ENCODE results near the gene GLG1. TPM values are rescaled to one million over a fixed set of nuclear protein-coding genes. Genes with fewer than 3 reads are reported as not detected.
A peak's percentile ranks its signal among the peaks of the same experiment; 100 is the strongest.

Gene GLG1
- total RNA-seq, 1 experiment from 2014 or later, result 139 TPM

DNA sequence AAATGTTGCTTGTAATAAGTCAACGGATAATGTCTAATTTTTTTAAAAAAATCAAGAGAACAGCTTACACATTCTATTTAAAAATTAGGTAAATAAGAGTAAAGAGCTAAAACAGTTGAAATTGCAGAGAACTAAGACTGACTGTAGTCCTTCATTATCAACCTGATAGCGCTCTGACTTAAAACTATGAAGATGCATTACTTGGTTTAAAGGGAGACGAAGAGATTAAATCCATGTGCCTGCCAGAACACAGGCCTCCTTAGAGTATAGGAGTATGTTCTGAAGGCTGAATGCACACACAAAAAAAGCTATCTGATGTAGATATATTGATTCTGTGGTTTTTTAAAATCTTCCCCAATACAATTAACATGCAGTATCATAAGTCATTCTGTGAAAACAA, 28.5 kb downstream of the GLG1 start:
- Mint-ChIP-seq H3K27me3 (ENCODE audit: unreplicated experiment) (no peaks in the 10 kb centered on the region), H3K9me3 (ENCODE audit: low read depth, unreplicated experiment) (no peaks in the 10 kb centered on the region), H3K4me1 (ENCODE audit: low read depth, unreplicated experiment) (peaks cover 46% of the 10 kb centered on the region), H3K36me3 (ENCODE audit: insufficient read depth, unreplicated experiment) (no peaks in the 10 kb centered on the region), H3K4me3 (ENCODE audit: low read depth, unreplicated experiment) (peak overlapping the region; percentile 21), H3K27ac (ENCODE audit: unreplicated experiment) (peak overlapping the region; percentile 50)
- BruUV-seq (replicated peaks), result no TSS peak
- intact Hi-C loops (cut with micrococcal nuclease; ENCODE audit: unreplicated experiment), result loop anchor here (2.0 kb wide), 1 partner anchor 64 kb away; no protein-coding TSS in a partner anchor
- TF ChIP-seq, protein P1, sequence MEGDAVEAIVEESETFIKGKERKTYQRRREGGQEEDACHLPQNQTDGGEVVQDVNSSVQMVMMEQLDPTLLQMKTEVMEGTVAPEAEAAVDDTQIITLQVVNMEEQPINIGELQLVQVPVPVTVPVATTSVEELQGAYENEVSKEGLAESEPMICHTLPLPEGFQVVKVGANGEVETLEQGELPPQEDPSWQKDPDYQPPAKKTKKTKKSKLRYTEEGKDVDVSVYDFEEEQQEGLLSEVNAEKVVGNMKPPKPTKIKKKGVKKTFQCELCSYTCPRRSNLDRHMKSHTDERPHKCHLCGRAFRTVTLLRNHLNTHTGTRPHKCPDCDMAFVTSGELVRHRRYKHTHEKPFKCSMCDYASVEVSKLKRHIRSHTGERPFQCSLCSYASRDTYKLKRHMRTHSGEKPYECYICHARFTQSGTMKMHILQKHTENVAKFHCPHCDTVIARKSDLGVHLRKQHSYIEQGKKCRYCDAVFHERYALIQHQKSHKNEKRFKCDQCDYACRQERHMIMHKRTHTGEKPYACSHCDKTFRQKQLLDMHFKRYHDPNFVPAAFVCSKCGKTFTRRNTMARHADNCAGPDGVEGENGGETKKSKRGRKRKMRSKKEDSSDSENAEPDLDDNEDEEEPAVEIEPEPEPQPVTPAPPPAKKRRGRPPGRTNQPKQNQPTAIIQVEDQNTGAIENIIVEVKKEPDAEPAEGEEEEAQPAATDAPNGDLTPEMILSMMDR (IDR thresholded peaks at IDR 0.05; ENCODE audit: unreplicated experiment), result no peak
- no peak for DNase-seq
- CTCF ChIA-PET, result interaction anchor here (0.6 to 1.7 kb wide), 3 partner anchors 9 to 70 kb away, joined by 4 to 5 read pairs (median 4); no protein-coding TSS in a partner anchor

- no peaks in the 10 kb centered on the region for H3K27me3 Mint-ChIP-seq (ENCODE audit: unreplicated experiment)
- H3K4me1 Mint-ChIP-seq (ENCODE audit: low read depth, unreplicated experiment), result peaks cover 44% of the 10 kb centered on the region
- H3K4me3 Mint-ChIP-seq (ENCODE audit: low read depth, unreplicated experiment), result no peak overlapping the region
- CTCF ChIA-PET, result interaction anchor here (1.6 to 1.7 kb wide), 2 partner anchors 9 to 21 kb away, joined by 4 to 5 read pairs; no protein-coding TSS in a partner anchor
- TF ChIP-seq, protein P1 (IDR thresholded peaks at IDR 0.05; ENCODE audit: unreplicated experiment), result no peak
- H3K9me3 Mint-ChIP-seq (ENCODE audit: low read depth, unreplicated experiment), result no peaks in the 10 kb centered on the region
- intact Hi-C loops (cut with micrococcal nuclease; ENCODE audit: unreplicated experiment), result loop anchor here (2.0 kb wide), 1 partner anchor 65 kb away; no protein-coding TSS in a partner anchor
- BruUV-seq (replicated peaks), result no TSS peak
- DNase-seq, result no peak
- peak overlapping the region; percentile 50 for H3K27ac Mint-ChIP-seq (ENCODE audit: unreplicated experiment)
- no peaks in the 10 kb centered on the region for H3K36me3 Mint-ChIP-seq (ENCODE audit: insufficient read depth, unreplicated experiment)
Observed at GRCh38 chr16:74577882-74578366, 29.0 kb downstream of the GLG1 start.

- Mint-ChIP-seq H3K27me3 (ENCODE audit: unreplicated experiment) (no peaks in the 10 kb centered on the region), H3K4me3 (ENCODE audit: low read depth, unreplicated experiment) (no peak overlapping the region), H3K9me3 (ENCODE audit: low read depth, unreplicated experiment) (no peaks in the 10 kb centered on the region), H3K36me3 (ENCODE audit: insufficient read depth, unreplicated experiment) (peaks cover 8% of the 10 kb centered on the region), H3K27ac (ENCODE audit: unreplicated experiment) (no peak overlapping the region), H3K4me1 (ENCODE audit: low read depth, unreplicated experiment) (peaks cover 59% of the 10 kb centered on the region)
- intact Hi-C loops (cut with micrococcal nuclease; ENCODE audit: unreplicated experiment), result no loop called here
- CTCF ChIA-PET, result no interaction called here
- no TSS peak for BruUV-seq (replicated peaks)
- TF ChIP-seq, protein P1 (IDR thresholded peaks at IDR 0.05; ENCODE audit: unreplicated experiment), result no peak
- DNase-seq, result no peak
Observed at GRCh38 chr16:74575807-74576643, 30.9 kb downstream of the GLG1 start.

DNA sequence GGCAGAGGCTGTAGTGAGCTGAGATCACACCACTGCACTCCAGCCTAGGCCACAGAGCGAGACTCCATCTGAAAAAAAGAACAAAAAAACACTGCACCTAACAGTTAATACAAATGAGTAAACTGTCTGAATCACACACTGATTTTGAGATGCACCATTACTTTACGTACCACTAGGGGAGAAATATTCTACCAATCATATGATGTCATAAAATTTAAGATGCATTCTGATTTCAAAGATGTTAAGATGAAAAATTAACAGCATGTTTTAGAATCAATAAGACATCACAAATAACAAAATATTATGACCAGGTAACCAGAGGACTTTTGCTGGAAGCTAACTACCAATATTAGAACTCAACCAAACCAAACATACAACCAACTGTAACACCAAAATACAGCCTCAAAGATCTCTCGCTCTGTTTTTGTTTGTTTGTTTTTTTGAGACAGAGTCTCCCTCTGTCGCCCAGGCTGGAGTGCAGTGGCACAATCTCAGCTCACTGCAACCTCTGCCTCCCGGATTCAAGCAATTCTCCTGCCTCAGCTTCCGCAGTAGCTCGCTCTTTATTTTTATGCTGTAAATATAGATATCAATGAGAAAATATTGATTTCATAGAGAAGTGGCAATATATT, 31.6 kb downstream of the GLG1 start:
- no peak overlapping the region for H3K4me3 Mint-ChIP-seq (ENCODE audit: low read depth, unreplicated experiment)
- peaks cover 66% of the 10 kb centered on the region for H3K4me1 Mint-ChIP-seq (ENCODE audit: low read depth, unreplicated experiment)
- H3K36me3 Mint-ChIP-seq (ENCODE audit: insufficient read depth, unreplicated experiment), result peaks cover 10% of the 10 kb centered on the region
- CTCF ChIA-PET, result no interaction called here
- no peaks in the 10 kb centered on the region for H3K9me3 Mint-ChIP-seq (ENCODE audit: low read depth, unreplicated experiment)
- H3K27me3 Mint-ChIP-seq (ENCODE audit: unreplicated experiment), result no peaks in the 10 kb centered on the region
- no peak overlapping the region for H3K27ac Mint-ChIP-seq (ENCODE audit: unreplicated experiment)
- intact Hi-C loops (cut with micrococcal nuclease; ENCODE audit: unreplicated experiment), result no loop called here
- no peak for DNase-seq
- TF ChIP-seq, protein P1 (IDR thresholded peaks at IDR 0.05; ENCODE audit: unreplicated experiment), result no peak
- BruUV-seq (replicated peaks), result no TSS peak

All from Calu3 (cell line).